Activated CD8-positive, alpha-beta T cell treated with anti-CD3 and anti-CD28 coated beads for 36 hours (primary cell): ENCODE measurements around the gene TBC1D22A. TPM values are rescaled to one million over a fixed set of nuclear protein-coding genes. Genes with fewer than 3 reads are reported as not detected.
A peak's percentile ranks its signal among the peaks of the same experiment; 100 is the strongest.

Source experiments
- ATAC-seq: fragments of 200-7000 bp; cut with Tn5 transposase; one replicate; pipeline ENCODE4 v1.10.0; 2021; ENCODE audit warnings: mild to moderate bottlenecking, moderate library complexity
- CTCF ChIA-PET: fragments of 350-600 bp; sonication (Branson Sonifier 250); formaldehyde crosslinking; loops from one replicate; lab custom pipeline; 2021; ENCODE audit warnings: antibody characterized with exemption; lab: Charles Lee
- POLR2A ChIA-PET: fragments of 350-600 bp; sonication (Branson Sonifier 250); formaldehyde crosslinking; loops from one replicate; lab custom pipeline; 2021; ENCODE audit warnings: antibody characterized with exemption; lab: Charles Lee
- DNase-seq: peaks from one replicate; pipeline ENCODE4 v3.0.0-alpha.2; 2020
- H3K27ac Mint-ChIP-seq: one replicate; pipeline ENCODE4 v1.8.0; 2021; ENCODE audit warnings: mild to moderate bottlenecking, mixed read lengths
- H3K27me3 Mint-ChIP-seq: one replicate; pipeline ENCODE4 v1.8.0; 2021; ENCODE audit warnings: mixed read lengths
- H3K36me3 Mint-ChIP-seq: one replicate; pipeline ENCODE4 v1.8.0; 2021; ENCODE audit warnings: low read depth, mixed read lengths
- H3K4me1 Mint-ChIP-seq: one replicate; pipeline ENCODE4 v1.8.0; 2021; ENCODE audit warnings: low read depth, mixed read lengths
- H3K4me3 Mint-ChIP-seq: one replicate; pipeline ENCODE4 v1.8.0; 2021; ENCODE audit warnings: mild to moderate bottlenecking, moderate library complexity, mixed read lengths
- H3K9me3 Mint-ChIP-seq: one replicate; pipeline ENCODE4 v1.8.0; 2021; ENCODE audit warnings: mixed read lengths
- intact Hi-C: fragments of 100-400 bp; cut with micrococcal nuclease; formaldehyde crosslinking; loops from one replicate; pipeline ENCODE4 v1.10.0; 2022
- total RNA-seq, 2 experiments: library from RNA; stranded (reverse); gene quantifications; one replicate each; pipeline ENCODE4 v1.2.3, GENCODE V29; 2021
- TF ChIP-seq, protein P1 (sequence below): fragments of 200-600 bp; IDR thresholded peaks from one replicate; pipeline ENCODE4 v1.8.0; 2022; ENCODE audit warnings: antibody characterized with exemption, mild to moderate bottlenecking

Gene TBC1D22A
- total RNA-seq, 2 experiments from 2014 or later: 41.0 to 42.8 TPM

DNA sequence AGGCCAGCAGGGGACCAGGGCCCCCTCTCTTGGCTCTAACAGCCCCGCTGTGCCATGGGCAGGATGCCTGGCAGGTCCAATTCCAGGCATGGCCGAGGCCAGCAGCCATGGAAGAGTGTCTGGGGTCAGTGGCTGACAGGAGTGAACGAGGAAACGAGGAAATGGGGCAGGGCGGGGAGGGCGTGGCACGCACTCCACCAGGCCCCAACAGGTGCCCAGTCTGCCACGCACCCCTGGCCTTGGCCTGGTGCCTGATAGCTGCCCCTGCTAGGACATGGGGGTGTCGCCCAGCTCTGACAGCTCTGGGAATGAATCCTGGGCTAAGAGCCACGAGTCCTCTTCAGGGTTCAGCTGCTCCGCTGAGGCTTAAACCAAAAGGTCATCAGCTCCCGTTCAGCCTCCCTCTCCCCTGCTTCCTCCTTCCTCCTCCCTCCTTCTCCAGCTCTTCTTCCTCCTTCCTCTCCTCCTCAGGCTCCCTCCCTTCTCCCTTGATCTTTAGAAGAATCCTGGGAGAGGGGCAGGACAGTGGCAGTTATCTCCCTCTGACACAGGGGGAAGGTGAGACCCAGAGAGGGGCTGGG lies 11.5 kb upstream of the TBC1D22A start:
- Mint-ChIP-seq H3K27ac (peak overlapping the region; percentile 87), H3K4me1 (peaks cover 31% of the 10 kb centered on the region), H3K4me3 (no peak overlapping the region), H3K9me3 (no peaks in the 10 kb centered on the region), H3K36me3 (peaks cover under 1% of the 10 kb centered on the region), H3K27me3 (no peaks in the 10 kb centered on the region)
- POLR2A ChIA-PET: interaction anchor here (2.1 kb wide), 1 partner anchor 11 kb away, joined by 10 read pairs; the partner anchor contains the start of gene TBC1D22A
- ATAC-seq (no peak), DNase-seq (no peak)
- intact Hi-C loops: no loop called here
- TF ChIP-seq, protein P1, sequence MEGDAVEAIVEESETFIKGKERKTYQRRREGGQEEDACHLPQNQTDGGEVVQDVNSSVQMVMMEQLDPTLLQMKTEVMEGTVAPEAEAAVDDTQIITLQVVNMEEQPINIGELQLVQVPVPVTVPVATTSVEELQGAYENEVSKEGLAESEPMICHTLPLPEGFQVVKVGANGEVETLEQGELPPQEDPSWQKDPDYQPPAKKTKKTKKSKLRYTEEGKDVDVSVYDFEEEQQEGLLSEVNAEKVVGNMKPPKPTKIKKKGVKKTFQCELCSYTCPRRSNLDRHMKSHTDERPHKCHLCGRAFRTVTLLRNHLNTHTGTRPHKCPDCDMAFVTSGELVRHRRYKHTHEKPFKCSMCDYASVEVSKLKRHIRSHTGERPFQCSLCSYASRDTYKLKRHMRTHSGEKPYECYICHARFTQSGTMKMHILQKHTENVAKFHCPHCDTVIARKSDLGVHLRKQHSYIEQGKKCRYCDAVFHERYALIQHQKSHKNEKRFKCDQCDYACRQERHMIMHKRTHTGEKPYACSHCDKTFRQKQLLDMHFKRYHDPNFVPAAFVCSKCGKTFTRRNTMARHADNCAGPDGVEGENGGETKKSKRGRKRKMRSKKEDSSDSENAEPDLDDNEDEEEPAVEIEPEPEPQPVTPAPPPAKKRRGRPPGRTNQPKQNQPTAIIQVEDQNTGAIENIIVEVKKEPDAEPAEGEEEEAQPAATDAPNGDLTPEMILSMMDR: no peak
- CTCF ChIA-PET: interaction anchor here (0.9 to 2.7 kb wide), 3 partner anchors 8 to 10 kb away, joined by 3 to 43 read pairs (median 3); no protein-coding TSS in a partner anchor

DNA sequence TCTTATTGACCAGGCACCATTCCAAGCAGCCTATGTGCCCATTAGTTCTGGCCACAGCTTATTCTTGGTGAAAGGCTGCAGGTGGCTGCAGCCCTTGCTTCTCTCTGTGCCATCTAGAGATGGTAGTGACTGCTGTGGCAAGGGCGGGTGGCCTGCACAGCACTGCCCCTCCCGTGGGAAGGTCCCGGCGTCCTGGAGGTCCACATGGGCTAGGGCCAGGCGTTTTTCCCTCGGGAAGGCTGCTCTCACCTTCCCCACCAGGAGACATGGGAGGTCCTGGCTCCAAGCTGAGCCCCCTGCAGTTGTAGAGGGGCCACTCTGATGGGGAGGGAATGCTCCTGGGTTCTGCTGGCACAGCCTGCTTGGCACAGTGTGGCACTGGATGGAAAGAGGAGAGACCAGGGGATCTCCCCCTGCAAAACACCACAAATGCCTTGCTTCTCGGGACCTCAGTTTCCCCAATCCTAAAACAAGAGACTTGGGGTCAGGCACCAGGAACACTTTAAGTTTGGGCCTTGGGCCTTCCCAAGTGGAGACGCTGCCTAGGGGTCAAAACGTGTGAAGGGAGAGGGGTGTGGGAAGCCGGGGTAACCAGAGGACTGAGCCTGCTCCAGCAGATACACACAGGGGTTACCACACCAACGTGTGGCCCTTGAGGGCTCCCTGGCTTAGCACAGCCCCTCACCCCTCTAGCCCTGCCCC lies 10.0 kb upstream of the TBC1D22A start:
- no peak overlapping the region for H3K4me3 Mint-ChIP-seq
- ATAC-seq (no peak), DNase-seq (no peak)
- H3K9me3 Mint-ChIP-seq: peaks cover 5% of the 10 kb centered on the region
- H3K27me3 Mint-ChIP-seq: no peaks in the 10 kb centered on the region
- no peak overlapping the region for H3K27ac Mint-ChIP-seq
- ChIA-PET POLR2A (interaction anchor here (0.8 to 2.1 kb wide), 2 partner anchors 9 to 10 kb away, joined by 3 to 10 read pairs; partner anchors contain the start of gene TBC1D22A), CTCF (no interaction called here)
- TF ChIP-seq, protein P1: no peak
- peaks cover 8% of the 10 kb centered on the region for H3K36me3 Mint-ChIP-seq
- intact Hi-C loops: no loop called here
- H3K4me1 Mint-ChIP-seq: peaks cover 31% of the 10 kb centered on the region

DNA sequence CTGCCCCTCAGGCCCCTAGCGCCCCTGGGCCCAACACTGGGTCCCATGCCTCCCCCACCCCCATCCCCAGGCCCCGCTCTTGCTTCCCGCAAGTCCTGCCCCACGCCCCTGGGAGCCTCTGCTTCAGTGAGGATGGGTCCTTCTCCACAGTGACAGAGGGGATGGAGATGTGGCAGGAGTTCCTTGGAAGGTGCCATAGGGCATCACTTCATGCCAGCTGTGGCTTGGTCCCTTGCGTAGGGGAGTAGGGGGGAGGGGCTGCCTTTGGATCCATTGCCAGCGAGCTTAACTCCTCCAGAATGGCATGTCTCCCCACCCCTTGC lies 9.5 kb upstream of the TBC1D22A start:
- no peak for DNase-seq
- no peak for ATAC-seq
- Mint-ChIP-seq H3K36me3 (peaks cover 10% of the 10 kb centered on the region), H3K27me3 (no peaks in the 10 kb centered on the region), H3K27ac (no peak overlapping the region), H3K4me3 (no peak overlapping the region), H3K4me1 (peaks cover 31% of the 10 kb centered on the region), H3K9me3 (peaks cover 5% of the 10 kb centered on the region)
- intact Hi-C loops: no loop called here
- TF ChIP-seq, protein P1: no peak
- CTCF ChIA-PET: no interaction called here
- POLR2A ChIA-PET: interaction anchor here (0.8 kb wide), 1 partner anchor 10 kb away, joined by 3 read pairs; the partner anchor contains the start of gene TBC1D22A

DNA sequence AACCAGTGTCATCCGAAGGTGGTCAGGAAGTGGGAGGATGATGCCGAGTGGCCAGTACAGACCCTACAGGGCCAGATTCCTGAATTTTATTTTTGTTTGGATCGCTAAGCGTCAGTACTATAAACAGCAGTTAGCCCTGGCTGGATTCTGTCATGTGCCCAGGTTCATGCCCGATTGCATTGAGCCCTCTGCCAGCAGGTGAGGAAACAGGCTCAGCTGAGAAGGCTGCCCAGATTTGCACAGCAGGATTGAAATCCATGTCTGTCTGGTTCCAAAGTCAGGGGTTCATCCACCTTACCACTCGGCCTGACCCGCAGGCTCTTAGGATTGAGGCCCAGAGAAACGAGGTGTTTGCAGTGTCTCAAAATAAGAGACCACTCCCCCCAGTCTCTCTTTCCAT lies 9.1 kb upstream of the TBC1D22A start:
- no peak overlapping the region for H3K4me3 Mint-ChIP-seq
- H3K27ac Mint-ChIP-seq: no peak overlapping the region
- ChIA-PET CTCF (no interaction called here), POLR2A (interaction anchor here (0.5 kb wide), 1 partner anchor 42 kb away, joined by 3 read pairs; no protein-coding TSS in a partner anchor)
- ATAC-seq (no peak), DNase-seq (no peak)
- peaks cover 5% of the 10 kb centered on the region for H3K9me3 Mint-ChIP-seq
- peaks cover 31% of the 10 kb centered on the region for H3K4me1 Mint-ChIP-seq
- intact Hi-C loops: no loop called here
- TF ChIP-seq, protein P1: no peak
- H3K36me3 Mint-ChIP-seq: peaks cover 10% of the 10 kb centered on the region
- H3K27me3 Mint-ChIP-seq: no peaks in the 10 kb centered on the region

DNA sequence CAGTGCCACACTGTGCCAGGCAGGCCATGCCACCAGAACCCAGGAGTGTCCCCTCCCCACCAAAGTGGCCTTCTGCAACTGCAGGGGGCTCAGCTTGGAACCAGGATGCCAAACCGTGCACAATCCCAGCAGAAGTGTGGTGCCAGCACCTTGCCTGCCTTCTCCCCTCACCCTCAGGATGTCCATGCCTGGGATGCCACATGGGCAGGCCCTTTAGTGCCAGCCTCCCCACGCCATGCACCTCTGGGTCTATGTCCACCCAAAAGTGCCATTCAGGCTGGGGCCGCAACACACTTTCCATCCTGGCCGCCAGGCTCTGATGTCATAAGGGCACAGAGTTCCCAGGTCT lies 8.7 kb upstream of the TBC1D22A start:
- DNase-seq: no peak
- no peaks in the 10 kb centered on the region for H3K27me3 Mint-ChIP-seq
- intact Hi-C loops: no loop called here
- TF ChIP-seq, protein P1: no peak
- ChIA-PET POLR2A (interaction anchor here (0.5 kb wide), 1 partner anchor 42 kb away, joined by 3 read pairs; no protein-coding TSS in a partner anchor), CTCF (no interaction called here)
- ATAC-seq: no peak
- no peak overlapping the region for H3K27ac Mint-ChIP-seq
- H3K36me3 Mint-ChIP-seq: peaks cover 11% of the 10 kb centered on the region
- no peak overlapping the region for H3K4me3 Mint-ChIP-seq
- H3K4me1 Mint-ChIP-seq: peaks cover 33% of the 10 kb centered on the region
- peaks cover 5% of the 10 kb centered on the region for H3K9me3 Mint-ChIP-seq
